ENCODE measurements around the gene OR13A1. TPM values are rescaled to one million over a fixed set of nuclear protein-coding genes. Genes with fewer than 3 reads are reported as not detected.
"Not testable (repeated sequence)": the region's sequence is repeated elsewhere in the genome, so short reads cannot be mapped to it uniquely, and the experiment has no call there.

OR13A1 gene
- total RNA-seq = not detected
- long read RNA-seq = 0 reads

- DNase-seq = no peak
- ATAC-seq (ENCODE audit: poor library complexity) = no peak
- intact Hi-C loops (cut with DNase I) = no loop called here
Measured at GRCh38 chr10:45315508-45315907, at the start of gene OR13A1. Gene OR13A1, minus strand, starts transcription at chr10:45315608. Its CDS starts 11,186 bp downstream, at chr10:45304422.

GRCh38 chr10:45361983-45362799, 46.8 kb upstream of the OR13A1 start:
- intact Hi-C loops (cut with DNase I); ATAC-seq (ENCODE audit: poor library complexity); DNase-seq: not testable (repeated sequence)

GRCh38 chr10:45358961-45359360, 43.6 kb upstream of the OR13A1 start:
- intact Hi-C loops (cut with DNase I); ATAC-seq (ENCODE audit: poor library complexity); DNase-seq: not testable (repeated sequence)

GRCh38 chr10:45355494-45355893, 40.1 kb upstream of the OR13A1 start:
- no peak for DNase-seq
- ATAC-seq (ENCODE audit: poor library complexity) = no peak
- intact Hi-C loops (cut with DNase I) = no loop called here

GRCh38 chr10:45354261-45354660, 38.9 kb upstream of the OR13A1 start:
- intact Hi-C loops (cut with DNase I) = no loop called here
- DNase-seq (peak; percentile 61), ATAC-seq (ENCODE audit: poor library complexity) (peak; percentile 65)

GRCh38 chr10:45353186-45353585, 37.8 kb upstream of the OR13A1 start:
- DNase-seq (no peak), ATAC-seq (ENCODE audit: poor library complexity) (no peak)
- intact Hi-C loops (cut with DNase I) = no loop called here

- ATAC-seq (ENCODE audit: poor library complexity); intact Hi-C loops (cut with DNase I); DNase-seq: not testable (repeated sequence)
Measured at GRCh38 chr10:45348196-45348765, 32.9 kb upstream of the OR13A1 start.

- DNase-seq; ATAC-seq (ENCODE audit: poor library complexity); intact Hi-C loops (cut with DNase I): not testable (repeated sequence)
Measured at GRCh38 chr10:45347464-45347863, 32.1 kb upstream of the OR13A1 start.

- DNase-seq; intact Hi-C loops (cut with DNase I): not testable (repeated sequence)
Measured at GRCh38 chr10:45346652-45347335, 31.4 kb upstream of the OR13A1 start.

GRCh38 chr10:45340420-45340819, 25.0 kb upstream of the OR13A1 start:
- intact Hi-C loops (cut with DNase I); ATAC-seq (ENCODE audit: poor library complexity); DNase-seq: not testable (repeated sequence)

More at GRCh38 chr10:45346652-45347335, 31.4 kb upstream of the OR13A1 start:
- not testable (repeated sequence) for ATAC-seq (ENCODE audit: poor library complexity)

- no peak for ATAC-seq (ENCODE audit: poor library complexity)
- intact Hi-C loops (cut with DNase I) = no loop called here
Measured at GRCh38 chr10:45339894-45340293, 24.5 kb upstream of the OR13A1 start.

GRCh38 chr10:45331824-45332223, 16.4 kb upstream of the OR13A1 start:
- DNase-seq; ATAC-seq (ENCODE audit: poor library complexity); intact Hi-C loops (cut with DNase I): not testable (repeated sequence)

More at GRCh38 chr10:45339894-45340293, 24.5 kb upstream of the OR13A1 start:
- DNase-seq = no peak

GRCh38 chr10:45326864-45327263, 11.5 kb upstream of the OR13A1 start:
- DNase-seq; intact Hi-C loops (cut with DNase I); ATAC-seq (ENCODE audit: poor library complexity): not testable (repeated sequence)

GRCh38 chr10:45325116-45325515, 9.7 kb upstream of the OR13A1 start:
- no peak for DNase-seq
- intact Hi-C loops (cut with DNase I) = no loop called here
- ATAC-seq (ENCODE audit: poor library complexity) = no peak

- ATAC-seq (ENCODE audit: poor library complexity) = no peak
- intact Hi-C loops (cut with DNase I) = no loop called here
- no peak for DNase-seq
Measured at GRCh38 chr10:45319702-45320101, 4.3 kb upstream of the OR13A1 start.

- ATAC-seq (ENCODE audit: poor library complexity) = no peak
- intact Hi-C loops (cut with DNase I) = no loop called here
Measured at GRCh38 chr10:45313264-45313873, 2.0 kb downstream of the OR13A1 start.

GRCh38 chr10:45308707-45309106, 6.7 kb downstream of the OR13A1 start:
- no peak for ATAC-seq (ENCODE audit: poor library complexity)
- no peak for DNase-seq
- intact Hi-C loops (cut with DNase I) = no loop called here

More at GRCh38 chr10:45313264-45313873, 2.0 kb downstream of the OR13A1 start:
- no peak for DNase-seq

GRCh38 chr10:45302573-45302972, 12.8 kb downstream of the OR13A1 start:
- intact Hi-C loops (cut with DNase I) = no loop called here
- no peak for DNase-seq
- no peak for ATAC-seq (ENCODE audit: poor library complexity)
